GM23338 (cell line): Measurements from ENCODE around the gene PIGS.

Experiments
- CREB1 ChIP-seq: fragments of 250-450 bp; sonication (Bioruptor Pico); IDR thresholded peaks from 2 replicates; pipeline ENCODE4 v1.5.0; 2020; ENCODE audit warnings: low read depth, mild to moderate bottlenecking, moderate library complexity
- ETS1 ChIP-seq: IDR thresholded peaks from 2 replicates; pipeline ENCODE4 v1.6.1; 2016; ENCODE audit warnings: antibody characterized with exemption
- EZH2 ChIP-seq: fragments of 200-600 bp; sonication (generic); IDR thresholded peaks from one replicate; pipeline ENCODE4 v1.8.0; 2017; ENCODE audit warnings: antibody characterized with exemption, mild to moderate bottlenecking, low read depth; ENCODE audit not compliant: unreplicated experiment
- EZH2phosphoT487 ChIP-seq: fragments of 200-600 bp; sonication (generic); IDR thresholded peaks from one replicate; pipeline ENCODE4 v1.8.1; 2018; ENCODE audit warnings: antibody characterized with exemption; ENCODE audit not compliant: unreplicated experiment
- JUNB ChIP-seq: IDR thresholded peaks from one replicate; pipeline ENCODE4 v1.6.1; 2016; ENCODE audit warnings: antibody characterized with exemption; ENCODE audit not compliant: unreplicated experiment
- POLR2AphosphoS5 ChIP-seq: IDR thresholded peaks from 2 replicates; pipeline ENCODE4 v1.6.1; 2016; ENCODE audit warnings: antibody characterized with exemption, low read depth
- STAT1 ChIP-seq: IDR thresholded peaks from one replicate; pipeline ENCODE4 v1.6.1; 2016; ENCODE audit warnings: antibody characterized with exemption; ENCODE audit not compliant: unreplicated experiment
- TF ChIP-seq, protein P1 (sequence below), 2 experiments: fragments of 200-600 bp in 1 of 2; sonication (generic) in 1 of 2; conservative IDR thresholded peaks; 2 replicates each; pipeline versions ENCODE4 v1.5.1 to v1.6.1; 2016 to 2017; ENCODE audit warnings: antibody characterized with exemption in 2 of 2, low read depth in 2 of 2, mild to moderate bottlenecking in 2 of 2, moderate library complexity in 1 of 2

GRCh38 chr17:28577466-28577824 lies 6.1 kb upstream of the PIGS start:
- TF ChIP-seq, protein P1, sequence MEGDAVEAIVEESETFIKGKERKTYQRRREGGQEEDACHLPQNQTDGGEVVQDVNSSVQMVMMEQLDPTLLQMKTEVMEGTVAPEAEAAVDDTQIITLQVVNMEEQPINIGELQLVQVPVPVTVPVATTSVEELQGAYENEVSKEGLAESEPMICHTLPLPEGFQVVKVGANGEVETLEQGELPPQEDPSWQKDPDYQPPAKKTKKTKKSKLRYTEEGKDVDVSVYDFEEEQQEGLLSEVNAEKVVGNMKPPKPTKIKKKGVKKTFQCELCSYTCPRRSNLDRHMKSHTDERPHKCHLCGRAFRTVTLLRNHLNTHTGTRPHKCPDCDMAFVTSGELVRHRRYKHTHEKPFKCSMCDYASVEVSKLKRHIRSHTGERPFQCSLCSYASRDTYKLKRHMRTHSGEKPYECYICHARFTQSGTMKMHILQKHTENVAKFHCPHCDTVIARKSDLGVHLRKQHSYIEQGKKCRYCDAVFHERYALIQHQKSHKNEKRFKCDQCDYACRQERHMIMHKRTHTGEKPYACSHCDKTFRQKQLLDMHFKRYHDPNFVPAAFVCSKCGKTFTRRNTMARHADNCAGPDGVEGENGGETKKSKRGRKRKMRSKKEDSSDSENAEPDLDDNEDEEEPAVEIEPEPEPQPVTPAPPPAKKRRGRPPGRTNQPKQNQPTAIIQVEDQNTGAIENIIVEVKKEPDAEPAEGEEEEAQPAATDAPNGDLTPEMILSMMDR (conservative IDR thresholded peaks at IDR 0.05; ENCODE audit: low read depth in 2 of 2) = no peak
- TF ChIP-seq EZH2phosphoT487 = no peak
- no peak for TF ChIP-seq JUNB
- no peak for TF ChIP-seq CREB1 (CRISPR knock-in tag)
- TF ChIP-seq POLR2AphosphoS5 = no peak
- TF ChIP-seq ETS1 = no peak
- TF ChIP-seq EZH2 = no peak
- TF ChIP-seq STAT1 = no peak
